HG03175 (cell line): ENCODE measurements around the gene PARP12.

ENCODE experiments used
- ATAC-seq: cut with Tn5 transposase; IDR thresholded peaks from one replicate; pipeline ENCODE4 v1.9.1; 2021; ENCODE audit warnings: mild to moderate bottlenecking, moderate library complexity; ENCODE audit not compliant: unreplicated experiment

The PARP12 gene

GRCh38 chr7:140035400-140036223 is 27.1 kb downstream of the PARP12 start:
- no peak for ATAC-seq

- no peak for ATAC-seq
These were observed 28.3 kb downstream of the PARP12 start for GRCh38 chr7:140034421-140034820.

- ATAC-seq: no peak
These were observed 28.9 kb downstream of the PARP12 start for GRCh38 chr7:140033779-140034363.

- no peak for ATAC-seq
These were observed 29.7 kb downstream of the PARP12 start for GRCh38 chr7:140033036-140033435.

GRCh38 chr7:140031364-140031763 is 31.4 kb downstream of the PARP12 start:
- no peak for ATAC-seq

GRCh38 chr7:140029072-140029471 is 33.7 kb downstream of the PARP12 start:
- no peak for ATAC-seq

GRCh38 chr7:140028311-140028710 is 34.4 kb downstream of the PARP12 start:
- no peak for ATAC-seq

GRCh38 chr7:140027858-140028257 is 34.9 kb downstream of the PARP12 start:
- no peak for ATAC-seq

GRCh38 chr7:140026935-140027334 is 35.8 kb downstream of the PARP12 start:
- no peak for ATAC-seq

GRCh38 chr7:140025814-140026433 is 36.8 kb downstream of the PARP12 start:
- ATAC-seq: no peak

GRCh38 chr7:140025241-140025640 is 37.5 kb downstream of the PARP12 start:
- ATAC-seq: no peak

GRCh38 chr7:140024585-140024984 is 38.2 kb downstream of the PARP12 start:
- ATAC-seq: no peak

- ATAC-seq: no peak
These were observed 39.0 kb downstream of the PARP12 start for GRCh38 chr7:140023728-140024127.

GRCh38 chr7:140022582-140023211 is 40.1 kb downstream of the PARP12 start:
- no peak for ATAC-seq

- no peak for ATAC-seq
These were observed 41.1 kb downstream of the PARP12 start for GRCh38 chr7:140021603-140022002.

GRCh38 chr7:140019606-140020005 is 43.1 kb downstream of the PARP12 start:
- no peak for ATAC-seq

GRCh38 chr7:140019172-140019571 is 43.6 kb downstream of the PARP12 start:
- ATAC-seq: no peak

- ATAC-seq: no peak
These were observed 44.4 kb downstream of the PARP12 start for GRCh38 chr7:140018125-140019043.

GRCh38 chr7:140017543-140017942 is 45.2 kb downstream of the PARP12 start:
- no peak for ATAC-seq

- no peak for ATAC-seq
These were observed 45.7 kb downstream of the PARP12 start for GRCh38 chr7:140017034-140017433.

GRCh38 chr7:140016540-140016939 is 46.2 kb downstream of the PARP12 start:
- ATAC-seq: no peak
